ENCODE measurements around the gene INKA1.

Gene INKA1

DNA sequence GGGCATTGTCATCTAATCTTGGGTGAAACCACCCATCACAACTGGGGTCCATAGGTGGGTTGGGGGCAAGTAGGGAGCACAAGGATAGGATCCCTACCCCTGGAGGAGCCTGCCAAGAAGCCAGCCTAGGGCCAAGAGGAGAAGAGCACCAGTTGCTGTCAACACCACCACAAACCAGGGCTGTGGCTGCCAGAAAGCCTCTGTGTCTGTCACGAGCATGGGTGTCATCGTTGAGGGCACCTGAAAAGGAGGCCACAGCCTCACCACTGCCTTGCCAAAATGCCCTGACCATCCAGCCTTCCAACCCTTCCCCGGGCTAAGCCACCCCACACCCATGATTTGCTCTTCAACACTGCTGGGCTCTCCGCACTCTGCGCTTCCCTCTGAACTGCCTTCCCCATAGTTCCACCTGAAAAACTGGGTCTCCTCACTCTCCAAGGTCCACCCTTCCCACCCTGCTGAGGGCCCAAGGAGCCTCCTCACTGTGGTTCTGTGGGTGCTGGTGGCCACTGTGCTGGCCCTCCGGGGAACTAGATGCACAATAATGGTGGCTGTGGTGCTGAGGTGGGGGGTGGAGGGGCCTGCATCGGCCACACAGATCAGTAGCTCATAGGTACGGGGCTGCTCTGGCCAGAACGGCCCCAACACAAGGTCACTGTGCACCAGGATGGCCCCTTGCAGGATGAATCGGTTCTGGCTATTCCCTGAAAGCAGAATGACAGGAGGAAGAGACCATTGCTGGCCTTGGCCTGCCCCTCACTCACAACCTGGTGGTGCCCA is 10.5 kb upstream of the INKA1 start:
- TF ChIP-seq, protein P1, sequence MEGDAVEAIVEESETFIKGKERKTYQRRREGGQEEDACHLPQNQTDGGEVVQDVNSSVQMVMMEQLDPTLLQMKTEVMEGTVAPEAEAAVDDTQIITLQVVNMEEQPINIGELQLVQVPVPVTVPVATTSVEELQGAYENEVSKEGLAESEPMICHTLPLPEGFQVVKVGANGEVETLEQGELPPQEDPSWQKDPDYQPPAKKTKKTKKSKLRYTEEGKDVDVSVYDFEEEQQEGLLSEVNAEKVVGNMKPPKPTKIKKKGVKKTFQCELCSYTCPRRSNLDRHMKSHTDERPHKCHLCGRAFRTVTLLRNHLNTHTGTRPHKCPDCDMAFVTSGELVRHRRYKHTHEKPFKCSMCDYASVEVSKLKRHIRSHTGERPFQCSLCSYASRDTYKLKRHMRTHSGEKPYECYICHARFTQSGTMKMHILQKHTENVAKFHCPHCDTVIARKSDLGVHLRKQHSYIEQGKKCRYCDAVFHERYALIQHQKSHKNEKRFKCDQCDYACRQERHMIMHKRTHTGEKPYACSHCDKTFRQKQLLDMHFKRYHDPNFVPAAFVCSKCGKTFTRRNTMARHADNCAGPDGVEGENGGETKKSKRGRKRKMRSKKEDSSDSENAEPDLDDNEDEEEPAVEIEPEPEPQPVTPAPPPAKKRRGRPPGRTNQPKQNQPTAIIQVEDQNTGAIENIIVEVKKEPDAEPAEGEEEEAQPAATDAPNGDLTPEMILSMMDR (IDR thresholded peaks at IDR 0.05; ENCODE audit: poor library complexity, severe bottlenecking): no peak
- no peak for ATAC-seq (ENCODE audit: low read depth)

DNA sequence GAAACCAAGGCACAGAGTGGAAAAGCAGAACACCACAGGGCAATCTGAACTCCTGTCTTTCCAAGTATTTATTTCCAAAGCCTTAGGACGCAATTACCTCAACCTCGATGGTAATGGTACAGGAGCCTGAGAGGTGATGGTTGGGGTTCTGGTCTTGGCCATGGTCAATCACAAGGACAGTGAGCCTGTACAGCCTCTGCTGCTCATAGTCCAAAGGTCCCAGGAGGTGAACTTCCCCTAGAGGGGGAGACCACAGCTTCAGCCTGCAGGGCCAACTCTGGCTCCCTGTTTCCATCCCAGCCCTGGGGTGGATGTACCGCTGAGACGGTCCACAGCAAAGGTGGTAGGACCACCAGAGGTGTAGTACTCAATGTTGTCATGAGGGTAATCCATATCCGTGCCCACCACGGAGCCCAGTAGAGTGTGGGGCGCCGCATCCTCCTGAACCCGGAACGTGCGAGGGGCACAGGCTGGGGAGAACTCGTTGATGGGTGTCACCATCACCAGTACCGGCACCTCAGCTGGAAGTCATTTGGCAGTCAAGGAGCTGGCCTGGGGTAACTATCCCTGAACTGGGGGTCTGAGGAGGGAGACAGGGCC is 9.5 kb upstream of the INKA1 start:
- Histone ChIP-seq H3K27ac (ENCODE audit: poor library complexity, severe bottlenecking) (no peak overlapping the region), H3K36me3 (ENCODE audit: low read depth) (no peaks in the 10 kb centered on the region), H3K27me3 (ENCODE audit: insufficient read depth, poor library complexity, severe bottlenecking) (no peaks in the 10 kb centered on the region), H3K9me3 (ENCODE audit: severe bottlenecking) (no peaks in the 10 kb centered on the region), H3K4me1 (ENCODE audit: insufficient read depth, poor library complexity, severe bottlenecking) (no peaks in the 10 kb centered on the region), H3K4me3 (ENCODE audit: severe bottlenecking) (no peak overlapping the region)
- DNase-seq (ENCODE audit: low spot score) (no peak), ATAC-seq (ENCODE audit: low read depth) (no peak)
- TF ChIP-seq, protein P1 (IDR thresholded peaks at IDR 0.05; ENCODE audit: poor library complexity, severe bottlenecking): no peak

More for the DNA sequence above, 10.5 kb upstream of the INKA1 start:
- no peak overlapping the region for H3K27ac ChIP-seq (ENCODE audit: poor library complexity, severe bottlenecking)
- H3K4me3 ChIP-seq (ENCODE audit: severe bottlenecking): no peak overlapping the region
- no peaks in the 10 kb centered on the region for H3K36me3 ChIP-seq (ENCODE audit: low read depth)
- H3K9me3 ChIP-seq (ENCODE audit: severe bottlenecking): no peaks in the 10 kb centered on the region
- H3K27me3 ChIP-seq (ENCODE audit: insufficient read depth, poor library complexity, severe bottlenecking): no peaks in the 10 kb centered on the region
- DNase-seq (ENCODE audit: low spot score): peak; percentile 14
- no peaks in the 10 kb centered on the region for H3K4me1 ChIP-seq (ENCODE audit: insufficient read depth, poor library complexity, severe bottlenecking)

DNA sequence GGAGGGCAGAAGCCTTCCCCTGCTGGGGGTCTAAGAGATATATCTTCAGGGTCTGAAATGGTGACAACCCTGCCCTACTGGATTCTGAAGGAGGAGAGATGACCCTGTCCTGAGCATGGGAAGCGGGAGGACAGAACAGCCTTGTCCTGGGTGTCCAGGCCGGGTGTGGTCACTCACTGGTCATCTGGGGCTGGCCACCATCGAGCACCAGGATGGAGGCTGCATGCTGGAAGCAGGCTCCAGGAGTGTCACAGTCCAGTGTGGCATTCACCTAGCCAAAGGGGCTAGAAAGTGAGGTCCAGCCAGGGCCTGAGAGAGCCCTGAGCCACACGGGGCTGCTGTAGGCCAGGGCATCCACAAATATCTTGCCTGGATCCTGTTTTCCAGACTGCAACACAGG is 8.6 kb upstream of the INKA1 start:
- H3K4me1 ChIP-seq (ENCODE audit: insufficient read depth, poor library complexity, severe bottlenecking): peaks cover under 1% of the 10 kb centered on the region
- no peaks in the 10 kb centered on the region for H3K36me3 ChIP-seq (ENCODE audit: low read depth)
- ATAC-seq (ENCODE audit: low read depth) (no peak), DNase-seq (ENCODE audit: low spot score) (no peak)
- TF ChIP-seq, protein P1 (IDR thresholded peaks at IDR 0.05; ENCODE audit: poor library complexity, severe bottlenecking): no peak
- no peaks in the 10 kb centered on the region for H3K27me3 ChIP-seq (ENCODE audit: insufficient read depth, poor library complexity, severe bottlenecking)
- H3K27ac ChIP-seq (ENCODE audit: poor library complexity, severe bottlenecking): no peak overlapping the region
- no peak overlapping the region for H3K4me3 ChIP-seq (ENCODE audit: severe bottlenecking)
- no peaks in the 10 kb centered on the region for H3K9me3 ChIP-seq (ENCODE audit: severe bottlenecking)

- no peaks in the 10 kb centered on the region for H3K27me3 ChIP-seq (ENCODE audit: insufficient read depth, poor library complexity, severe bottlenecking)
- H3K9me3 ChIP-seq (ENCODE audit: severe bottlenecking): no peaks in the 10 kb centered on the region
- ATAC-seq (ENCODE audit: low read depth) (no peak), DNase-seq (ENCODE audit: low spot score) (no peak)
- TF ChIP-seq, protein P1 (IDR thresholded peaks at IDR 0.05; ENCODE audit: poor library complexity, severe bottlenecking): no peak
- no peaks in the 10 kb centered on the region for H3K36me3 ChIP-seq (ENCODE audit: low read depth)
- H3K27ac ChIP-seq (ENCODE audit: poor library complexity, severe bottlenecking): no peak overlapping the region
- no peak overlapping the region for H3K4me3 ChIP-seq (ENCODE audit: severe bottlenecking)
- peaks cover 6% of the 10 kb centered on the region for H3K4me1 ChIP-seq (ENCODE audit: insufficient read depth, poor library complexity, severe bottlenecking)
Measured at GRCh38 chr3:49794926-49795905, 7.8 kb upstream of the INKA1 start.
